Smooth muscle cell (in vitro differentiated cells): Measurements from ENCODE around the gene SRRM2. TPM values are rescaled to one million over a fixed set of nuclear protein-coding genes. Genes with fewer than 3 reads are reported as not detected.

Source experiments
- DNase-seq: peaks from one replicate; lab custom pipeline; 2025; ENCODE audit not compliant: unreplicated experiment; lab: John Stamatoyannopoulos, UW
- H2AFZ ChIP-seq: fragments of 200-600 bp; sonication (generic); 2 replicates; pipeline ENCODE4 v1.6.0; 2016; ENCODE audit warnings: antibody characterized with exemption, low read depth, mild to moderate bottlenecking
- H3F3A ChIP-seq: fragments of 200-600 bp; sonication (generic); 2 replicates; pipeline ENCODE4 v1.6.0; 2017; ENCODE audit warnings: antibody characterized with exemption, low read depth
- H3K27ac ChIP-seq: fragments of 200-600 bp; sonication (generic); 2 replicates; pipeline ENCODE4 v1.5.1; 2016; ENCODE audit warnings: low read depth, mild to moderate bottlenecking
- H3K27me3 ChIP-seq: fragments of 200-600 bp; sonication (generic); 2 replicates; pipeline ENCODE4 v1.6.1; 2016; ENCODE audit warnings: low read depth, mild to moderate bottlenecking
- H3K36me3 ChIP-seq: fragments of 200-600 bp; sonication (generic); 2 replicates; pipeline ENCODE4 v1.5.1; 2016; ENCODE audit warnings: low read depth
- H3K4me1 ChIP-seq: fragments of 200-600 bp; sonication (generic); 2 replicates; pipeline ENCODE4 v1.5.1; 2016; ENCODE audit warnings: low read depth
- H3K4me2 ChIP-seq: fragments of 200-600 bp; sonication (generic); 2 replicates; pipeline ENCODE4 v1.6.0; 2016; ENCODE audit warnings: mild to moderate bottlenecking
- H3K4me3 ChIP-seq: fragments of 200-600 bp; sonication (generic); 2 replicates; pipeline ENCODE4 v1.5.1; 2016; ENCODE audit warnings: mild to moderate bottlenecking
- H3K79me2 ChIP-seq: fragments of 200-600 bp; sonication (generic); 2 replicates; pipeline ENCODE4 v1.6.0; 2016; ENCODE audit warnings: low read depth, mild to moderate bottlenecking
- H3K9ac ChIP-seq: fragments of 200-600 bp; sonication (generic); 2 replicates; pipeline ENCODE4 v1.6.0; 2016; ENCODE audit warnings: low read depth
- H3K9me3 ChIP-seq: fragments of 200-600 bp; sonication (generic); replicated peaks from 2 replicates; pipeline ENCODE4 v1.5.1; 2016; ENCODE audit warnings: low read depth
- H4K20me1 ChIP-seq: fragments of 200-600 bp; sonication (generic); 2 replicates; pipeline ENCODE4 v1.6.0; 2016; ENCODE audit warnings: low read depth
- CTCF ChIP-seq: fragments of 200-600 bp; sonication (generic); IDR thresholded peaks from 2 replicates; pipeline ENCODE4 v1.5.1; 2017; ENCODE audit warnings: borderline replicate concordance, mild to moderate bottlenecking, antibody characterized with exemption; ENCODE audit not compliant: insufficient read depth, poor library complexity, severe bottlenecking
- WGBS: methylation state at CpG from one replicate; pipeline ENCODE4 v1.1.7; 2016; ENCODE audit warnings: low lambda C conversion rate; 5-methylcytosine and 5-hydroxymethylcytosine counted together
- polyA plus RNA-seq: library from polyadenylated mRNA; unstranded; fragments of >200 nt; fragmentation: Nextera tagmentation; extraction: Ambion mirVana; gene quantifications from 2 replicates; pipeline ENCODE4 v1.2.1, GENCODE V29; 2016
- total RNA-seq: library from RNA; depleted of rRNA; stranded (reverse); fragments of >200 nt; gene quantifications from 2 replicates; pipeline ENCODE4 v1.2.3, GENCODE V29; 2014

The SRRM2 gene
- total and polyA plus RNA-seq, 2 experiments from 2014 or later, result 125 to 280 TPM

- DNase-seq, result no peak
- TF ChIP-seq CTCF, result no peak
- H3K4me3 ChIP-seq, result no peak overlapping the region
- H3K9ac ChIP-seq, result no peak overlapping the region
- no peaks in the 10 kb centered on the region for H3F3A ChIP-seq
- no peaks in the 10 kb centered on the region for H3K79me2 ChIP-seq
- no peak overlapping the region for H2AFZ ChIP-seq
- no peak overlapping the region for H3K27ac ChIP-seq
- H4K20me1 ChIP-seq, result no peaks in the 10 kb centered on the region
- H3K4me1 ChIP-seq, result no peaks in the 10 kb centered on the region
- no peak overlapping the region for H3K4me2 ChIP-seq
- H3K9me3 ChIP-seq, result no peaks in the 10 kb centered on the region
- H3K36me3 ChIP-seq, result no peaks in the 10 kb centered on the region
- no peaks in the 10 kb centered on the region for H3K27me3 ChIP-seq
- WGBS, result 76% methylated on average over 5 of the region's 5 CpGs
Observed at GRCh38 chr16:2806286-2806685, 53.8 kb downstream of the SRRM2 start.

GRCh38 chr16:2808181-2808580 lies 55.7 kb downstream of the SRRM2 start:
- Histone ChIP-seq H3K27ac (no peak overlapping the region), H3K9me3 (no peaks in the 10 kb centered on the region), H3K79me2 (no peaks in the 10 kb centered on the region), H3K4me2 (no peak overlapping the region), H3K27me3 (no peaks in the 10 kb centered on the region), H3K4me3 (no peak overlapping the region), H3F3A (no peaks in the 10 kb centered on the region), H3K36me3 (no peaks in the 10 kb centered on the region), H3K4me1 (no peaks in the 10 kb centered on the region), H3K9ac (no peak overlapping the region), H2AFZ (no peak overlapping the region), H4K20me1 (no peaks in the 10 kb centered on the region)
- 87% methylated on average over 7 of the region's 7 CpGs for WGBS
- TF ChIP-seq CTCF, result no peak
- DNase-seq, result no peak

GRCh38 chr16:2809149-2809760 lies 56.8 kb downstream of the SRRM2 start:
- 84% methylated on average over 3 of the region's 3 CpGs for WGBS
- no peak overlapping the region for H3K4me3 ChIP-seq
- H3K27me3 ChIP-seq, result no peaks in the 10 kb centered on the region
- H3F3A ChIP-seq, result no peaks in the 10 kb centered on the region
- H3K9ac ChIP-seq, result no peak overlapping the region
- H3K79me2 ChIP-seq, result no peaks in the 10 kb centered on the region
- H2AFZ ChIP-seq, result no peak overlapping the region
- H3K27ac ChIP-seq, result no peak overlapping the region
- no peak for TF ChIP-seq CTCF
- H3K4me2 ChIP-seq, result no peak overlapping the region
- H3K9me3 ChIP-seq, result no peaks in the 10 kb centered on the region
- DNase-seq, result no peak
- no peaks in the 10 kb centered on the region for H4K20me1 ChIP-seq
- H3K36me3 ChIP-seq, result no peaks in the 10 kb centered on the region
- H3K4me1 ChIP-seq, result no peaks in the 10 kb centered on the region

- Histone ChIP-seq H3F3A (no peaks in the 10 kb centered on the region), H3K36me3 (no peaks in the 10 kb centered on the region), H3K4me3 (no peak overlapping the region), H3K79me2 (no peaks in the 10 kb centered on the region), H3K9ac (no peak overlapping the region), H3K4me2 (no peak overlapping the region), H2AFZ (no peak overlapping the region), H3K4me1 (no peaks in the 10 kb centered on the region), H3K9me3 (no peaks in the 10 kb centered on the region), H3K27ac (no peak overlapping the region), H4K20me1 (no peaks in the 10 kb centered on the region), H3K27me3 (no peaks in the 10 kb centered on the region)
- no peak for TF ChIP-seq CTCF
- DNase-seq, result no peak
- WGBS, result 90% methylated on average over 6 of the region's 6 CpGs
Observed at GRCh38 chr16:2810651-2811050, 58.2 kb downstream of the SRRM2 start.
